SKM-1 treated with dmso at 0.1 percent for 144 hours (cell line): ENCODE measurements around the gene KLHDC4.

Experiments used
- DNase-seq: peaks from one replicate; lab custom pipeline; 2025; ENCODE audit not compliant: unreplicated experiment; lab: John Stamatoyannopoulos, UW

Gene KLHDC4

GRCh38 chr16:87664792-87665191 lies 101.0 kb downstream of the KLHDC4 start:
- no peak for DNase-seq

- no peak for DNase-seq
Observed at GRCh38 chr16:87662254-87663204, 103.3 kb downstream of the KLHDC4 start.

GRCh38 chr16:87661561-87661960 lies 104.2 kb downstream of the KLHDC4 start:
- DNase-seq, result peak; percentile 76

DNA sequence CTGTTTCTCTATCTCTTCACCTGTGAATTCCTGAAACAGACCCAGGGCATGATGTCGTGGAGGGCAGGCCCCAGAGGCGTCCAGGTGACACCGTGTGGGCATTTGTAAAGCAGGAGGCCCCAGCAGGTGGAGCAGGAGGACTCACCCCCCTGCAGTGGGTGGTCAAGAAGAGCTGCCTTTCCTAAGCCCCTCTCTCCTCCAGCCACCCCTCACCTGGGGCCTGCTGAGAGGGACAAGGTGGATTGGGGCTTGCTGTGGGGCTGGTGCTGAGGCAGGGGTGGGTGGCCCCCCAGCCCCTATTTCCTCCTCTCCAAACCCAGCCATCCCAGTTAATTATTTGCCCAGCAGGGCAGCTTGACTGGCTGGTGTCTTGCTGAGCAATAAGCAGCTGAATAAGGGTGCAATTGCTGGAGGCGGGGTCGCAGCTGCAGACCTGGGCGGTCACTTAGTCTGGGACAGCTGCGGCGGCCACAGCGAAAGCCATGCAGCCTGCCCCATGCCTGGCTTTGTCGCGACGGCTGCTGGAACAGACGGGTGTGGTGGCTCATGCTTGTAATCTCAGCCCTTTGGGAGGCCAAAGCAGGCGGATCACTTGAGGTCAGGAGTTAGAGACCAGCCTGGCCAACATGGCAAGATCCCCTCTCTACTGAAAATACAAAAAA lies 107.1 kb downstream of the KLHDC4 start:
- DNase-seq, result no peak
